ENCODE data around the gene ELAVL4. TPM values are rescaled to one million over a fixed set of nuclear protein-coding genes. Genes with fewer than 3 reads are reported as not detected.

The ELAVL4 gene
- total RNA-seq, 1 experiment from 2014 or later = 0.50 TPM

DNA sequence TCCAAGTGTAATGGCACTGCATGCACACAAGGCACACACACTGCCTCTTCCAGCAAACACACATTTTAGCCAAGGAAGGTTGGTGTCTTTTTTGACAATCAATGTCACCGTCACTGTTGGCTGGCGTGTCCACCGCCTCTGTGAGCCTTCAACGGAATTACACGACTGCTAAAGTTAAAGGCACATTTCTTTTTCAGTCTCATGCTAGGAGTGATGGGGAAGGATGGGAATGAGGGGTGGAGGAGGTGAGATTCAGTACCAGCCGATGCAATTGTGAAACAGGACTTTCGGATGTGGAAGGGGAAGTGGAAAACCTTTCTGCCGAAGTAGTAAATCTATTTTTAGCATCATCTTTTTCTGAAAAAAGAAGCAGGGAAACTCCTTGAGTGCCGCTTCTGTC is 1.4 kb downstream of the ELAVL4 start (continued):
- TF ChIP-seq, protein P1, sequence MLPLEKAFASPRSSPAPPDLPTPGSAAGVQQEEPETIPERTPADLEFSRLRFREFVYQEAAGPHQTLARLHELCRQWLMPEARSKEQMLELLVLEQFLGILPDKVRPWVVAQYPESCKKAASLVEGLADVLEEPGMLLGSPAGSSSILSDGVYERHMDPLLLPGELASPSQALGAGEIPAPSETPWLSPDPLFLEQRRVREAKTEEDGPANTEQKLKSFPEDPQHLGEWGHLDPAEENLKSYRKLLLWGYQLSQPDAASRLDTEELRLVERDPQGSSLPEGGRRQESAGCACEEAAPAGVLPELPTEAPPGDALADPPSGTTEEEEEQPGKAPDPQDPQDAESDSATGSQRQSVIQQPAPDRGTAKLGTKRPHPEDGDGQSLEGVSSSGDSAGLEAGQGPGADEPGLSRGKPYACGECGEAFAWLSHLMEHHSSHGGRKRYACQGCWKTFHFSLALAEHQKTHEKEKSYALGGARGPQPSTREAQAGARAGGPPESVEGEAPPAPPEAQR (CRISPR knock-in tag; IDR thresholded peaks at IDR 0.05) = no peak
- TF ChIP-seq, protein P2, sequence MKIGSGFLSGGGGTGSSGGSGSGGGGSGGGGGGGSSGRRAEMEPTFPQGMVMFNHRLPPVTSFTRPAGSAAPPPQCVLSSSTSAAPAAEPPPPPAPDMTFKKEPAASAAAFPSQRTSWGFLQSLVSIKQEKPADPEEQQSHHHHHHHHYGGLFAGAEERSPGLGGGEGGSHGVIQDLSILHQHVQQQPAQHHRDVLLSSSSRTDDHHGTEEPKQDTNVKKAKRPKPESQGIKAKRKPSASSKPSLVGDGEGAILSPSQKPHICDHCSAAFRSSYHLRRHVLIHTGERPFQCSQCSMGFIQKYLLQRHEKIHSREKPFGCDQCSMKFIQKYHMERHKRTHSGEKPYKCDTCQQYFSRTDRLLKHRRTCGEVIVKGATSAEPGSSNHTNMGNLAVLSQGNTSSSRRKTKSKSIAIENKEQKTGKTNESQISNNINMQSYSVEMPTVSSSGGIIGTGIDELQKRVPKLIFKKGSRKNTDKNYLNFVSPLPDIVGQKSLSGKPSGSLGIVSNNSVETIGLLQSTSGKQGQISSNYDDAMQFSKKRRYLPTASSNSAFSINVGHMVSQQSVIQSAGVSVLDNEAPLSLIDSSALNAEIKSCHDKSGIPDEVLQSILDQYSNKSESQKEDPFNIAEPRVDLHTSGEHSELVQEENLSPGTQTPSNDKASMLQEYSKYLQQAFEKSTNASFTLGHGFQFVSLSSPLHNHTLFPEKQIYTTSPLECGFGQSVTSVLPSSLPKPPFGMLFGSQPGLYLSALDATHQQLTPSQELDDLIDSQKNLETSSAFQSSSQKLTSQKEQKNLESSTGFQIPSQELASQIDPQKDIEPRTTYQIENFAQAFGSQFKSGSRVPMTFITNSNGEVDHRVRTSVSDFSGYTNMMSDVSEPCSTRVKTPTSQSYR (CRISPR knock-in tag; IDR thresholded peaks at IDR 0.05) = no peak
- TF ChIP-seq, protein P3, sequence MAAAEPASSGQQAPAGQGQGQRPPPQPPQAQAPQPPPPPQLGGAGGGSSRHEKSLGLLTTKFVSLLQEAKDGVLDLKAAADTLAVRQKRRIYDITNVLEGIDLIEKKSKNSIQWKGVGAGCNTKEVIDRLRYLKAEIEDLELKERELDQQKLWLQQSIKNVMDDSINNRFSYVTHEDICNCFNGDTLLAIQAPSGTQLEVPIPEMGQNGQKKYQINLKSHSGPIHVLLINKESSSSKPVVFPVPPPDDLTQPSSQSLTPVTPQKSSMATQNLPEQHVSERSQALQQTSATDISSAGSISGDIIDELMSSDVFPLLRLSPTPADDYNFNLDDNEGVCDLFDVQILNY (CRISPR knock-in tag; IDR thresholded peaks at IDR 0.05) = no peak
- TF ChIP-seq, protein P4, sequence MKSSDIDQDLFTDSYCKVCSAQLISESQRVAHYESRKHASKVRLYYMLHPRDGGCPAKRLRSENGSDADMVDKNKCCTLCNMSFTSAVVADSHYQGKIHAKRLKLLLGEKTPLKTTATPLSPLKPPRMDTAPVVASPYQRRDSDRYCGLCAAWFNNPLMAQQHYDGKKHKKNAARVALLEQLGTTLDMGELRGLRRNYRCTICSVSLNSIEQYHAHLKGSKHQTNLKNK (CRISPR knock-in tag; IDR thresholded peaks at IDR 0.05) = no peak
- TF ChIP-seq ZBTB21 (CRISPR knock-in tag; IDR thresholded peaks at IDR 0.05; ENCODE audit: borderline replicate concordance) = no peak
- TF ChIP-seq NFATC4 (CRISPR knock-in tag; IDR thresholded peaks at IDR 0.05) = no peak

DNA sequence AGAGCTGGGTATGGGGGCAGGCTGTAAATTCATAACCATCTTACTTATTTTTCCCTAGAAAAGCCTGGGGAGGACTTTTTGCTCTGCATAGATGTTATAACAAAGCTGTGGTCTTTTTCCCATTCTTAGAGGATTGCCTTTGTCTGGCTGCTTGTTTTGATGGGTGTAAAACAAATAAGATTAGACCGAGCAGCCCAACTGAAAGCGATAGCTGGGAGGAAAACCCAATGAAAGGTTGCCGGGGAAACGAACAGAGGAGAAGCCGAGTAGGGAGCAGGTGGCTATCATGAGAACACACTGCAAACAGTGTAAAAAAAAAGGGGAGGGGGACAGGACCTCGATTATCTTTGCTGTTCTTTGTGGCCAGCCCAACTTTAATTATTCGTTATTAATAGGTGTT is 1.9 kb downstream of the ELAVL4 start:
- no peaks in the 10 kb centered on the region; the same call in 1 of the 2 replicates for H3K27me3 Mint-ChIP-seq (ENCODE audit: low read depth)
- H3K9me3 Mint-ChIP-seq = no peaks in the 10 kb centered on the region

DNA sequence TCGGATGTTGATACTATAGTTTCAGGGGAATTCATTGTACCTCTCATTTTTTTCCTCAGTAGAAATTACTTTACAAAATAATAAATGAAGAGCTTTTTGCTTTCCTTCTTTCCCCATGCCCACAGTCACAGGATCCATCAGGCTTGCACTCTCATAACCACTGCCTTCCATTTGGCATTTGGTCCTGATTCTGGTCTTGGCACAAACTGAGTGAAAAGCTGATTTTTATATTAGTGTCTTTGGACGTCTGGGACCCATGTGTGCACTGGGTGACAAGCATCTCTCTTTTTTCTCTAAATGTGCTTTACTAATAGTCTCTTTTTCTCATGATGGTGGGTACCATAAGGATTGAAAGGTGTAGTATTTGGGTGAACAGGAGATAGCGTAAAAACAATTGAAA is 2.8 kb downstream of the ELAVL4 start:
- ChIA-PET POLR2A (no interaction called here), CTCF (interaction anchor here (0.7 kb wide), 1 partner anchor 31 kb away, joined by 3 read pairs; no protein-coding TSS in a partner anchor)
- no peaks in the 10 kb centered on the region for H3K9me3 Mint-ChIP-seq
- H3K36me3 Mint-ChIP-seq = no peaks in the 10 kb centered on the region
- peaks cover 34% of the 10 kb centered on the region for H3K4me1 Mint-ChIP-seq
- no peaks in the 10 kb centered on the region; the same call in 1 of the 2 replicates for H3K27me3 Mint-ChIP-seq (ENCODE audit: low read depth)
- no peak for ATAC-seq
- no peak overlapping the region for H3K27ac Mint-ChIP-seq
- H3K4me3 Mint-ChIP-seq = no peak overlapping the region
- no peak for DNase-seq (ENCODE audit: low spot score)
- no peak for TF ChIP-seq NR3C1 (CRISPR knock-in tag; conservative IDR thresholded peaks at IDR 0.05; ENCODE audit: low read depth)

More for the DNA sequence above, 1.9 kb downstream of the ELAVL4 start:
- DNase-seq (ENCODE audit: low spot score) = peak; percentile 16
- POLR2A ChIA-PET = interaction anchor here (0.6 kb wide), 1 partner anchor 187 kb away, joined by 3 read pairs; no protein-coding TSS in a partner anchor
- TF ChIP-seq TCF7 (CRISPR knock-in tag; IDR thresholded peaks at IDR 0.05; ENCODE audit: low read depth) = no peak
- no peak for TF ChIP-seq NR1H2 (CRISPR knock-in tag; IDR thresholded peaks at IDR 0.05)
- TF ChIP-seq, protein P5, sequence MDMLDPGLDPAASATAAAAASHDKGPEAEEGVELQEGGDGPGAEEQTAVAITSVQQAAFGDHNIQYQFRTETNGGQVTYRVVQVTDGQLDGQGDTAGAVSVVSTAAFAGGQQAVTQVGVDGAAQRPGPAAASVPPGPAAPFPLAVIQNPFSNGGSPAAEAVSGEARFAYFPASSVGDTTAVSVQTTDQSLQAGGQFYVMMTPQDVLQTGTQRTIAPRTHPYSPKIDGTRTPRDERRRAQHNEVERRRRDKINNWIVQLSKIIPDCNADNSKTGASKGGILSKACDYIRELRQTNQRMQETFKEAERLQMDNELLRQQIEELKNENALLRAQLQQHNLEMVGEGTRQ (CRISPR knock-in tag; IDR thresholded peaks at IDR 0.05) = no peak
- peaks cover 41% of the 10 kb centered on the region for H3K4me1 Mint-ChIP-seq
- no peak overlapping the region for H3K4me3 Mint-ChIP-seq
- CTCF ChIA-PET = no interaction called here
- peak; percentile 55; the same call in 1 of the 2 replicates for ATAC-seq
- H3K36me3 Mint-ChIP-seq = no peaks in the 10 kb centered on the region
- no peak overlapping the region for H3K27ac Mint-ChIP-seq

DNA sequence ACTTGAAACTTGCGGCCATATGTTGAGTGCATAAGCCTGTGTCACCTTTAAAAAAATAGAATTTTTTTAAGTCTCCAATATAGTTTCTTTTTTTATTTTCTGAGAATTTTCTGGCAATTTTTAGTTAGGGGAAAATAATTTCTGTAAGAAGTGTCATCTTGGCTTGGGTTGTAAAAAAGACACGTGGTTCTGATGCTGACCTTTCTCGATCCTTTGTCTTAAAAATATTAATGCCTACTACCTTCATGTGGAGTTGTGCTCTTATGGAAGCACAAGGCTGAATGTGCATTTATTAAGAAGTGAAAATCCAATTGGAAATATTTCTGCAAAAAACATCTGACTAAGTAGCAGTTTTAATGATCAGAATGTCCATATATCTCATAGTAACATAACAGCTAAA is 3.5 kb downstream of the ELAVL4 start:
- Mint-ChIP-seq H3K36me3 (no peaks in the 10 kb centered on the region), H3K4me3 (no peak overlapping the region), H3K4me1 (peaks cover 34% of the 10 kb centered on the region), H3K27me3 (ENCODE audit: low read depth) (no peaks in the 10 kb centered on the region; the same call in 1 of the 2 replicates), H3K27ac (no peak overlapping the region), H3K9me3 (no peaks in the 10 kb centered on the region)
- no peak for TF ChIP-seq MYBL2 (CRISPR knock-in tag; IDR thresholded peaks at IDR 0.05)
- DNase-seq (ENCODE audit: low spot score) = no peak
- ChIA-PET CTCF (interaction anchor here (0.7 kb wide), 1 partner anchor 31 kb away, joined by 3 read pairs; no protein-coding TSS in a partner anchor), POLR2A (no interaction called here)
- ATAC-seq = no peak
